NCI-H2171 treated with DMSO at 0.1 percent for 48 hours (cell line): ENCODE measurements around the gene POLR3A.
"Not testable (repeated sequence)": the region's sequence is repeated elsewhere in the genome, so short reads cannot be mapped to it uniquely, and the experiment has no call there.

Source experiments
- DNase-seq: peaks from one replicate; lab custom pipeline; 2025; lab: John Stamatoyannopoulos, UW

Gene POLR3A

GRCh38 chr10:78029269-78030226, at the start of gene POLR3A:
TSS of gene POLR3A (minus strand) at chr10:78029515. CDS start at chr10:78029407, 108 bp downstream.
- peak; percentile 86 for DNase-seq

GRCh38 chr10:78078539-78079330, 49.4 kb upstream of the POLR3A start:
- DNase-seq, result no peak

DNA sequence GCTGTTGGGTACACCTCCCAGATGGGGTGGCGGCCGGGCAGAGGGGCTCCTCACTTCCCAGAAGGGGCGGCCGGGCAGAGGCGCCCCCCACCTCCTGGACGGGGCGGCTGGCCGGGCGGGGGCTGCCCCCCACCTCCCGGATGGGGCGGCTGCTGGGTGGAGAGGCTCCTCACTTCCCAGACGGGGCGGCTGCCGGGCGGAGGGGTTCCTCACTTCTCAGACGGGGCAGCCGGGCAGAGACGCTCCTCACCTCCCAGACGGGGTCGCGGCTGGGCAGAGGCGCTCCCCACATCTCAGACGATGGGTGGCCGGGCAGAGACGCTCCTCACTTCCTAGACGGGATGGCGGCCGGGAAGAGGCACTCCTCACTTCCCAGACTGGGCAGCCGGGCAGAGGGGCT, 46.5 kb upstream of the POLR3A start:
- not testable (repeated sequence) for DNase-seq

- no peak for DNase-seq
These were observed 43.2 kb upstream of the POLR3A start for GRCh38 chr10:78072504-78072903.

- DNase-seq, result no peak
These were observed 42.5 kb upstream of the POLR3A start for GRCh38 chr10:78071857-78072179.

DNA sequence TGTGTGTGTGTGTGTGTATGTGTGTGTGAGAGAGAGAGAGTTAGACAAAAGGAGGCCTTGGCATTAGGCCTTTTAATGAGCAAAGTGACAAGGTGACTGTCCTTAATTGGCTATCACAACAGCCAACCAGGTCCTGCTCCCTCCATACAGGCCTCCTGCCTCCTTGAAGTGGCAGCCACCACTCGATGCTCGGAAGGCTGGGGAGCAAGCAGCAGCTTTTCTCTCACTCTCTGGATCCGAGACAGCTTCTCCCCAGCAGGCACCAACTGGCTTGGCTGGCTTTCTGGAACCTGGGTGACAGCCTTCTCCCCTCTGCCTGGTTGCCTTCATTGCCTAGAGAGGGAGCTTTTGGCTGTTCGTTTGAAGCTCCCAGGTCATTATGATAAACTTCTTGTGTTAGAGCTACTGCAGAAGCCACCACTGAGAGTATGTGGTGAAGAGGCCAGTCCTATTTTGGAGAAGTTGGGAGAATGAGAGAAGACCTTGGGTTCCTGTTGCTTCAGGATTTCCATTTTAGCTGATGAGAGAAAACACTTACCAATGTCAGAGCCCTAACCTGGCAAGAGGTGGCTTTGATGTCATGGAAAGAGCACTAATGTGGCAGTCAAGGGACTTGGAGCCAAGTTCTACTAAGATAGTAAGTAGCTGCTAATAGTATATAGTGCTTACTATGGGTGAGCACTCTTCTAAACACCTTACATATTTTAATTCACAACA, 42.0 kb upstream of the POLR3A start:
- no peak for DNase-seq

GRCh38 chr10:78070726-78071125, 41.4 kb upstream of the POLR3A start:
- no peak for DNase-seq

DNA sequence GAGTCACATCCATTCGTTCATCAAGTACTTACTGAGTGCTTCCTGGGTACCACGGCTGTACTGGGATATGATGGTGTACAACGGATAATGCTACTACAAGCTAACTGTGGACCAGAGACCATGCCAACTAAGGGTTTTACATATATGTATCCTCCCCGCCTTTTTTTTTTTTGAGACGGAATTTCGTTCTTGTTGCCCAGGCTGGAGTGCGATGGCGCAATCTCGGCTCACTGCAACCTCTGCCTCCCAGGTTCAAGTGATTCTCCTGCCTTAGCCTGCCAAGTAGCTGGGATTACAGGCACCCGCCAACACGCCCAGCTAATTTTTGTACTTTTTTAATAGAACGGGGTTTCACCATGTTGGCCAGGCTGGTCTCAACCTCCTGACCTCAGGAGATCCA, 40.7 kb upstream of the POLR3A start:
- DNase-seq, result not testable (repeated sequence)

- DNase-seq, result no peak
These were observed 39.8 kb upstream of the POLR3A start for GRCh38 chr10:78069151-78069550.

DNA sequence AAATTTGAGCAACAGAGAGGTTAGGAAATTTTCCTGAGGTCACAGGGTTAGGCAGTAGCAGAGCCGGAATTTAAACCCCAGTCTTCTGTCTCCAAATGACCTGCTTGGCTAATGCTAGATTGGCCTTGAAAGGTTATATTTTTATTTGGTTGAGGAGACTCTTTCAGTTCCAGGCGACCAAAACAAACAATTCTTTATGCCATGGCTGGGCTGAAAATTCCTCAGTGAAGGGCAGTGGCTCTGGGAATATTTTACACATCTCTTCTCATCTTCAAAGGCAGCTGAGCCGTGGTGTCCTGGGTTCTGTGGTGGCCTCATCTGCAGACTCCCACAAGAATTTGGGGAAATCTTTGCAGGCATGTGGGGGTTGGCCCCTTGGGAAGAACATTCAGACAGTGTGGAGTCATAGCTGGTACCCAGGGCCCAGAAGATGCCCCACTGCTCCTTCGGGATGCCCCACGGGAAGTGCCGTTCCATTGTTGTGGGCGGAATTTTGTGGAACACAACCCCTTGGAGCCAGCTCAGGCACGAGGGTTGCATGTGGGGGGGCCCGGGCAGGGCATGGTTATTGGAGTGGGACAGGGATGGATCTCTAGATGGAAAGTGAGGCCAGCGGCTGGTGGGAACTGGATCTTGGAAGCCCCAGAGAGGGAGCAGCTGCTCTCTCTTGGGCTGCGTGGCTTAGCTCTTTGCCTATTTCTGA, 37.6 kb upstream of the POLR3A start:
- DNase-seq, result no peak

DNA sequence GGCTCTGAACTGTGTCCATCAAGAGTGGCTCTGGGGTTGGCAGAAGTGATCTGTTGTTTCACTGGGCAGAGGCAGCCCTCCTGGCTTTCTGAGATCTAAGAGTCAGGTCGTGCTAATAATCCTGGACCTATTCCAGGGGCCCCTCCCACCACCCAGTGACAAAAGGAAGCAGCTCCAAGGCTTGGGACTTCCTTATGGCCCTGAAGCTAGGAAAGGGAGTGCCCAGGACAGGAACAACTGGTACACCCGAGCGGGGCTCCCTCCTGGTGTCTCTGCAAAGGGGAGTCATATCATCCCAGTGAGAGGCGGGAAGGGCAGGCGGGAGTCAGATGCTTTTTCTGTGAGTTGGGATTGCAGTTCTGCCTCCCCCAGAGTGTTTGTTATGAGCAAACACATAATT, 36.7 kb upstream of the POLR3A start:
- DNase-seq, result peak; percentile 52

- DNase-seq, result peak; percentile 52
These were observed 36.3 kb upstream of the POLR3A start for GRCh38 chr10:78065611-78066010.

DNA sequence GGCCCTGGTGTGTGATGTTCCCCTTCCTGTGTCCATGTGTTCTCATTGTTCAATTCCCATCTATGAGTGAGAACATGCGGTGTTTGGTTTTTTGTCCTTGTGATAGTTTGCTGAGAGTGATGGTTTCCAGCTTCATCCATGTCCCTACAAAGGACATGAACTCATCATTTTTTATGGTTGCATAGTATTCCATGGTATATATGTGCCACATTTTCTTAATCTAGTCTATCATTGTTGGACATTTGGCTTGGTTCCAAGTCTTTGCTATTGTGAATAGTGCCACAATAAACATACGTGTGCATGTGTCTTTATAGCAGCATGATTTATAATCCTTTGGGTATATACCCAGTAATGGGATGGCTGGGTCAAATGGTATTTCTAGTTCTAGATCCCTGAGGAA, 35.6 kb upstream of the POLR3A start:
- DNase-seq, result not testable (repeated sequence)

DNA sequence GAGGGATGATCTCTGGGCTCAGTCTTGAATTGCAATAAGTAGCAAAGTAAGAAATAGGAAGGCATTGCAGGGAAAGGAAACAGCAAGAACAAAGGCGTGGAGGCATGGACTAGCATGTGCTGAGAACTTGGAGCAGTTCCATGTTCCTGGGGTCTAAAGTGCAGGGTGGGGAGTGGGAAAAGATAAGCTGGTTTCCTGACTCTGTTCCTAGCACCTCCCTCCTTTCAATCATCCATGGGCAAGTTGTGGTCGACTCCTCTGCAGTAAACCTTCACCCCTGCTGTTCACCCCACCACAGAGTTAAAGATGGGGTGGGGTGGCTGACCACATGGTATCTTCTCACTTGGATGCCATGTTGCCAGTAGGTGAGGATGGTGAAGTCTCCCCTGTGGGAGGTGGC, 33.9 kb upstream of the POLR3A start:
- DNase-seq, result no peak

DNA sequence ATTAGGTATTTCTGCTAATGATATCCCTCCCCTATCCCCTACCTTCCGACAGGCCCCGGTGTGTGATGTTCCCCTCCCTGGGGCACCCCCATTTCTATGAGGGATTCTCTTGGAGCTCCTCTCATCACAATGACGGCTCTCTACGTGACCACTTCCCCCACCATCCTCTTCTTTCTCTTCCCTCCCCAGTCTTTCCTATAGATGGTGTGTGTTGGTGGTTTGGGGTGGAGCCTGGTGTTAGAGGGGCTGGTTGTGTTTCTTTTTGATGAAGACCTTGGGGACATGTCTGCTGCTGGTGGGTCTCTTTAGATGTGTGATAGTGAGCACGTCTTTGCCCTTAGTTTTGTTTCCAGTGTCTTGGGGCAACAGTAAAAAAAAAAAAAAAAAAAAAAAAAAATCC, 33.0 kb upstream of the POLR3A start:
- no peak for DNase-seq

DNA sequence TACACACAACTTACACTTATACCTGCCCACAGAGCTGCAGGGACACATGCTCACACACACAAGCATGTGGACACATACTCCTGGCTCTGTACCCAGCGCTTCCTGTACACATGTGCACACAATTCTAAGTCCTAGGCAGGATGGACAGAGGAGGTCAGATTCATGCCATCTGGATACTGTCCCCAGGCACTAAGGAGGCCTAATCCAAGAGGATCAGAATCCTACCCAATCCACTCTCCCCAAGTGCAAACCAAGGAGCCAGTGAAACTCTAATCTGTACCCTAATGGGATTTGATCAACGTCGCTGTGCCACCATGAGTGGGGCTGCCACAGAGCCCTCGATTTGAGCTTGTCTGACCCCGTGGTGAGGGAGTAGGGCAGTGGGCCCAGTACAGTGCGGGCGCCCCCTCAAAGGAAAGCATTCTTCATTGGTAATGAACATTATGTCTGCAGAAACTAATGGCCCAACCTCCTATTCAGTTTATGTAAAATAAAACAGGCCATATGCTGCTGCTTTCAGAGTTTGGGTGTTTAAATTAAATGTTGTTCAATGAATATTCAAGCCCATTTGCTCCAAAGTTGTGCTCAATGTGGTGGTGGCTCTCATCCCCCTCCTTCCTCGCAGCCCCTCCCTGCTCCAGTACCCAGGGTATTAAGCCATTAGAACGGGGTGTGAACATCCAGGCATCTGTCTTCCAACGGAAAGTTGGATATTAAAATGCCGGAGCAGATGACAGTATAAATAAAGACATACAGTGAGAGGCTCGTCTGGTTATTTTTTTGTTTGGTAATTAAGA, 30.8 kb upstream of the POLR3A start:
- DNase-seq, result peak; percentile 67

GRCh38 chr10:78058562-78058961, 29.2 kb upstream of the POLR3A start:
- no peak for DNase-seq

DNA sequence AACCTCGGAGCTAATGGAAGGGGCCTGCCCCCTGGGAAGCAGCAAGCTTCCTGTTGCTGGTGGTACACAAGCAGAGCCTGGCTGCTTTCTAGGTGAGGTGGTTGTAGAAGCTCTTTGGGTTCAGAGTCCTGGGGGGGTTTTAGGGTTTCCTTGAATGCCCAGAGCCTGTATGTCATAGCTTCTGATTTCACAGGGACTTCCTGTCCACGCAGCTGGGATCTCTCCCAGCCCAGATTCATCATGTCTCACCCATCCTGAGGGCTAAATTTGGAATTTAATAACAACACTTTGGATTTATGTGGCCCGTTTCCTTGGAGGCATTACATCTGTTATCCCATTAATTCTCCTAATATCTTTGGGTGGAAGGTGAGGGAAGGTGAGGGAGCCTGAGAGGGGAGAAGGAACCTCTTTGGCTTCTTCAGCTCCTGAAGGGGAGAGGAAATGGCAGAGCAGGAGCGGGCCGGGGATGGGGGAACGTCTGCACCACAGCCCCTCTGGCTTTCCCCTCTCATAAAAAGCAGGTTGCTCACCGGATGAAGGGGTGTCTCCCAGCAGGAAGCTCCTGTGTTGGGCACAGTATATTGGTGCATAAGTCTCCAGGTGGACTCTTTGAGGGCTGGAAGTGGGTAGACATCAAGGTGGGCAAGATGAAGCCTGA, 24.0 kb upstream of the POLR3A start:
- DNase-seq, result no peak

GRCh38 chr10:78049851-78050250, 20.5 kb upstream of the POLR3A start:
- no peak for DNase-seq

DNA sequence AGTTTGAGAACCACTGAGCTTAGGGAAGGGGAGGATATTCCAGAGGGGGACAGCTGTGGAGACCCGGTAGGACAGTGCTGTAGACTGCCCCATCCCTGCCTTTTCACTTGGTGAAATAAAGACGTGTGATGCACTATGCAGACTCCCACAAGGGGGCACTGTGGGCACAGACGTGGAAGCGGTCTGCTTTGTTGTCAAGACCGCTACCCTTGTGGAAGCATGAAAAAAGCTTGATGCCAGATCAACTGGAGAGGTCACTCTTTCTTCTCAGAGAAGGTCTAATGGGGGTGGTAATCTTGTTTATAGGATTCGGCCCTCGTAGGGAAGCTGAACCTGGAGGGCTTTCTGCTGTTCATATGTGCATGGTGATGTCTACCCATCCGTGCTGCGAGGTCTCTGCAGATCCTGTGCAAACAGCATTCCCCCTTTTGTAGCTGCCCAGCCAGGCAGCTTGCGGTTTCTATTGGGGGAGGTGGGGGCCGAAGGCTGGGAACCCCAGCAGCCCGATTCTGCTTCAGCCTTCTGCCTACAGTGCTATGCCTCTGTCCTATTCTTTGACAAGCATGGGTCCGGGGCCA, 18.1 kb upstream of the POLR3A start:
- peak; percentile 77 for DNase-seq
